GM20000 (cell line): Measurements from ENCODE around the gene GPR153.
"Not testable (repeated sequence)": the region's sequence is repeated elsewhere in the genome, so short reads cannot be mapped to it uniquely, and the experiment has no call there.

Source experiments
- DNase-seq: peaks from one replicate; pipeline ENCODE4 v3.0.0; 2012; ENCODE audit warnings: low spot score
- CTCF ChIP-seq: IDR thresholded peaks from 2 replicates; pipeline ENCODE4 v1.5.1; 2012; ENCODE audit warnings: mild to moderate bottlenecking, control low read depth; ENCODE audit errors: extremely low read depth, missing control alignments

Gene GPR153

GRCh38 chr1:6222636-6223035, 38.3 kb downstream of the GPR153 start:
- no peak for TF ChIP-seq CTCF
- DNase-seq, result no peak

DNA sequence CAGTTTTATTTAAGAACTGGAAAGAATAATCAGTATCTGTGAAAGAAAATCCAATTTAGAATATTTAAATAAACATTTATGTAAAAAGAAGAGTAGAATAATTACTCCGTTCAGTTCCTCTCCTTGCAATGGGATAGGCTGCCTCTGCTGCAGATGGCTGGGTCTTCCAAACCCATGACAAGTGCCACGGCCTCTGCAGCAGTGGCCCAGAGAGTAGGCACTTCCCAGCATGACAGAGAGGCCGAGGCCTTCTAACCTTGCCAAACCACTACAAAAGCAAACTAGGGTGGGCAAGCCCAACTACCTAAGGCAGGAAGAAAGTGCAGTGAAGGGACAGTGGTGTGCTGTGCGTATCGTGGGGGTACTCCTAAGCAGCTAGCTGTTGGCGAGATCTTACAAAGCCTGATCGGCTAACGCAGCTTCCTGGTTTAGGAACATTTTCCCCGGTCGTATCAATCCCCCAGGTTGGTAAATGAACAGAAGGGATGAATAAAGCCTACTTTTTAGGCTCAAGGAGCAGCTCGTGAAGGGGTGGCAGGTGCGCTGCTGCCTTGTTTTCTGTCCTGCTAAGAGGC, 39.6 kb downstream of the GPR153 start:
- TF ChIP-seq CTCF, result no peak
- no peak for DNase-seq

GRCh38 chr1:6220236-6220635, 40.7 kb downstream of the GPR153 start:
- no peak for DNase-seq
- TF ChIP-seq CTCF, result no peak

GRCh38 chr1:6219641-6220040, 41.3 kb downstream of the GPR153 start:
- DNase-seq, result not testable (repeated sequence)

- TF ChIP-seq CTCF, result no peak
- DNase-seq, result no peak
Observed at GRCh38 chr1:6218375-6219164, 42.3 kb downstream of the GPR153 start.

- DNase-seq, result peak; percentile 61
- no peak for TF ChIP-seq CTCF
Observed at GRCh38 chr1:6212193-6212959, 48.5 kb downstream of the GPR153 start.

DNA sequence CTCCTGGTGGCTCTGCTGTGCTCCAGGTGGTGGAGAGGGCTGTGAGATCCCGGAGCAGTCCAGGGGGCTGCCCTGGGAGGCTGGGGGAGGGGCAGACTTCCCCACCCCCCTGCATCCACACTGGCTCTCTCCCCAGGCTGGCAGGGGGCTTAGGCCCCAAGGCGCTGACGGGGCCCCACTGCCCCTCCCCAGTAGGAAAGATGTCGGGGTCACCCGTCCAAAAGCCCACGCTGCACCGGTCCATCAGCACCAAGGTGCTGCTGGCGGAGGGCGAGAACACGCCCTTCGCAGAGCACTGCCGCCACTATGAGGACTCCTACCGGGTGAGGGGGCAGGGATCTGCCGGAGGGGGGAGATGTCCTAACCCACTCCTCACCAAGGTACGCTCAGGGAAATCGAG, 49.2 kb downstream of the GPR153 start:
- no peak for TF ChIP-seq CTCF
- no peak for DNase-seq
